ENCODE data around the gene COL6A5. TPM values are rescaled to one million over a fixed set of nuclear protein-coding genes. Genes with fewer than 3 reads are reported as not detected.

The COL6A5 gene
- total and polyA plus RNA-seq, 9 donors, result 0.04 to 0.07 (median 0.05) TPM; not detected in 6

- H3K9me3 ChIP-seq, result no peaks in the 10 kb centered on the region
- TF ChIP-seq CTCF (IDR thresholded peaks at IDR 0.05), result no peak
- no peak for TF ChIP-seq POLR2A (IDR thresholded peaks at IDR 0.05)
- no peak for TF ChIP-seq EP300 (IDR thresholded peaks at IDR 0.05)
- H3K27ac ChIP-seq, result no peak overlapping the region
- no peaks in the 10 kb centered on the region for H3K4me1 ChIP-seq (ENCODE audit: insufficient read depth)
- no peaks in the 10 kb centered on the region for H3K27me3 ChIP-seq
- DNase-seq, result no peak
- intact Hi-C loops (cut with DNase I), result no loop called here
- H3K36me3 ChIP-seq, result no peaks in the 10 kb centered on the region
- no peak overlapping the region for H3K4me3 ChIP-seq
Measured at GRCh38 chr3:130312374-130312773, 33.1 kb upstream of the COL6A5 start.

GRCh38 chr3:130316169-130316568 is 29.3 kb upstream of the COL6A5 start:
- WGBS, 3 donors, result 5 to 15% (median 15%) methylated on average over 2 of the region's 2 CpGs
- no peak overlapping the region for H3K27ac ChIP-seq
- TF ChIP-seq CTCF (IDR thresholded peaks at IDR 0.05), result no peak
- no peak for TF ChIP-seq EP300 (IDR thresholded peaks at IDR 0.05)

GRCh38 chr3:130323503-130323902 is 22.0 kb upstream of the COL6A5 start:
- DNase-seq, result no peak
- H3K27ac ChIP-seq, result no peak overlapping the region
- no peaks in the 10 kb centered on the region for H3K36me3 ChIP-seq
- TF ChIP-seq CTCF (IDR thresholded peaks at IDR 0.05) (no peak), POLR2A (IDR thresholded peaks at IDR 0.05) (no peak), EP300 (IDR thresholded peaks at IDR 0.05) (no peak)
- intact Hi-C loops (cut with DNase I), result no loop called here
- H3K9me3 ChIP-seq, result no peaks in the 10 kb centered on the region
- no peaks in the 10 kb centered on the region for H3K27me3 ChIP-seq
- H3K4me1 ChIP-seq (ENCODE audit: insufficient read depth), result no peaks in the 10 kb centered on the region
- no peak overlapping the region for H3K4me3 ChIP-seq
- 79 to 95% (median 92%) methylated on average over 1 of the region's 1 CpG for WGBS, 3 donors

More at GRCh38 chr3:130316169-130316568, 29.3 kb upstream of the COL6A5 start:
- intact Hi-C loops (cut with DNase I), result no loop called here
- no peaks in the 10 kb centered on the region for H3K4me1 ChIP-seq (ENCODE audit: insufficient read depth)
- H3K36me3 ChIP-seq, result no peaks in the 10 kb centered on the region
- no peaks in the 10 kb centered on the region for H3K27me3 ChIP-seq
- H3K9me3 ChIP-seq, result no peaks in the 10 kb centered on the region
- DNase-seq, result no peak
- no peak overlapping the region for H3K4me3 ChIP-seq

- Histone ChIP-seq H3K9me3 (no peaks in the 10 kb centered on the region), H3K27me3 (no peaks in the 10 kb centered on the region), H3K27ac (no peak overlapping the region), H3K4me3 (no peak overlapping the region), H3K4me1 (ENCODE audit: insufficient read depth) (no peaks in the 10 kb centered on the region), H3K36me3 (no peaks in the 10 kb centered on the region)
- DNase-seq, result no peak
- no peak for TF ChIP-seq POLR2A (IDR thresholded peaks at IDR 0.05)
- TF ChIP-seq EP300 (IDR thresholded peaks at IDR 0.05), result no peak
- no peak for TF ChIP-seq CTCF (IDR thresholded peaks at IDR 0.05)
- 36 to 60% (median 43%) methylated on average over 1 of the region's 1 CpG for WGBS, 3 donors
- intact Hi-C loops (cut with DNase I), result no loop called here
Measured at GRCh38 chr3:130340766-130341165, 4.7 kb upstream of the COL6A5 start.

- Histone ChIP-seq H3K36me3 (no peaks in the 10 kb centered on the region), H3K4me3 (no peak overlapping the region), H3K27me3 (no peaks in the 10 kb centered on the region), H3K4me1 (ENCODE audit: insufficient read depth) (no peaks in the 10 kb centered on the region), H3K9me3 (no peaks in the 10 kb centered on the region), H3K27ac (no peak overlapping the region)
- intact Hi-C loops (cut with DNase I), result no loop called here
- DNase-seq, result no peak
- TF ChIP-seq EP300 (IDR thresholded peaks at IDR 0.05), result no peak
Measured at GRCh38 chr3:130341388-130341787, 4.1 kb upstream of the COL6A5 start.

Data from ovary (tissue), 9 donors.